Left cardiac atrium (tissue), 4 donors: ENCODE results near the gene BACH2. TPM values are rescaled to one million over a fixed set of nuclear protein-coding genes. Genes with fewer than 3 reads are reported as not detected.
"Not testable (repeated sequence)": the region's sequence is repeated elsewhere in the genome, so short reads cannot be mapped to it uniquely, and the experiment has no call there.

Source experiments
- ATAC-seq, 2 donors: fragments of 200-7000 bp; cut with Tn5 transposase; one replicate each; pipeline ENCODE4 v1.9.1; 2020; ENCODE audit warnings: mild to moderate bottlenecking in 2 of 2, moderate library complexity in 2 of 2
- DNase-seq: peaks from one replicate; pipeline ENCODE4 v3.0.0-alpha.2; 2020
- intact Hi-C, 2 donors: fragments of 100-400 bp; cut with DNase I; formaldehyde crosslinking; loops; one replicate each; pipeline versions ENCODE4 v1.14.1 to v1.15.1; 2022 to 2023
- total RNA-seq, 2 donors: library from RNA; stranded (reverse); fragmentation: NEBNext Ultra II Directional; extraction: Animal tissue kit (Norgen Biotek cat#: 25700); gene quantifications; one replicate each; pipeline ENCODE4 v1.2.1, GENCODE V29; 2021
- donor health status: DM: no; HTN: yes; CAD: no.
- donor health status: DM: no; HTN: yes; CAD: no; lungs with severe emphysema.
- donor health status: DM: yes; HTN: yes; CAD: no.
- donor health status: Dilated cardiomyopathy.

BACH2 gene
- total RNA-seq, 2 donors from 2014 or later: 2.0 to 2.5 TPM

GRCh38 chr6:90222724-90223198 lies 73.9 kb downstream of the BACH2 start:
- DNase-seq (no peak), ATAC-seq (no peak)
- intact Hi-C loops: no loop called here

DNA sequence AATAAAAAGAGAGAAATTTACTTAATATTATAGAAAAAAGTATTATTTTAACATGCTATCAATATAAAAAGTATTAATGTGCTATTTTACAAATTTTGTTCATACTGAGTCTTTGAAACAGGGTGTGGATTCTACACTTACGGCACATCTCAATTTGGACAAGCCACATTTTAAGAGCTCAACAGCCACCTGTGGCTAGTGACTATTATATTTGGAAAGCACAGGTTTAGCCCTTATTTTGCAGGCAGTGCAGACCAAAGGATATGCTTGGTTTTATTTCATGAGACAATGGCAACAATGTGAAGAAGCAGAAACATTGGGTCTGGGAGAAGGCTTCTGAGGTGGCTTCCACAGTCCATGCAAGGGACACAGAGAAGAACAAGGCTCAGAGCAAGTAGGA lies 74.6 kb downstream of the BACH2 start:
- intact Hi-C loops: no loop called here
- no peak for DNase-seq
- no peak for ATAC-seq

DNA sequence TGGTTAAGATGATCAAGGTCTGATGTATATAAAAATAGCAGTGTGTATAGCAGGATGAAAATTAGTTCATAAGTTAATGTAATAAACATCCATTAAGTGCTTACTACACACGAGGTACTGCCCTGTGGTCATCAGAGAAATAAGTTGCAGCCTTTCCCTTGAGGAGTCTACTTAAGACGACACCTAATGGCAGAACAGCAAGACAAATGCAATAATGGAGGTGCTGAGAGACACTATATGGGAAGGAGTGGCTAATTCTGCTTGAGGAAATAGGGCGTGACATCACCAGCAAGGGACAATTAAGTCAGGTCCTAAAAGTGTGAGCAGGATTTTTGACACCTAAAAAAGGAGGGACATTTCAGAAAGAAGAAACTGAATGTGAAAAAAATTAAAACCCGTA lies 75.2 kb downstream of the BACH2 start:
- DNase-seq (no peak), ATAC-seq (no peak)
- intact Hi-C loops: no loop called here

DNA sequence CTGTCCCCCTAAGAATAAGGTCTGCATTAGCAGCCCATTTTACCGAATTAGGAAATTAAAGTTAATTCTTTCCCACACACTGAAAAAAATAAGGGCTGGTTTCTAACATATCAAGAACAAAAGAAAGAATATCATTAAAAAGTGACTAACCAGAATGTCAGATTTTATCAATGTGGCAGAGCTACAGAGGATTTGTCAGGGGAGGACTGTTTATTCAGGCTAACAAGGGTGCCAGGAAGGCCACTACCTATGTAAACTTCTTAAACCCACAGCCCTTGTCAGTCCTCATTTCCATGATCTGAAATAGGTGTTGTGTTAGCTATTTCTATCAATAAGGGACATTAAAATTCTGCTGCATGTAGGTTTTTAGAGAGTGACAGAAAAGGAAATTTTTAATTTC lies 76.4 kb downstream of the BACH2 start:
- no peak for ATAC-seq
- intact Hi-C loops: no loop called here

DNA sequence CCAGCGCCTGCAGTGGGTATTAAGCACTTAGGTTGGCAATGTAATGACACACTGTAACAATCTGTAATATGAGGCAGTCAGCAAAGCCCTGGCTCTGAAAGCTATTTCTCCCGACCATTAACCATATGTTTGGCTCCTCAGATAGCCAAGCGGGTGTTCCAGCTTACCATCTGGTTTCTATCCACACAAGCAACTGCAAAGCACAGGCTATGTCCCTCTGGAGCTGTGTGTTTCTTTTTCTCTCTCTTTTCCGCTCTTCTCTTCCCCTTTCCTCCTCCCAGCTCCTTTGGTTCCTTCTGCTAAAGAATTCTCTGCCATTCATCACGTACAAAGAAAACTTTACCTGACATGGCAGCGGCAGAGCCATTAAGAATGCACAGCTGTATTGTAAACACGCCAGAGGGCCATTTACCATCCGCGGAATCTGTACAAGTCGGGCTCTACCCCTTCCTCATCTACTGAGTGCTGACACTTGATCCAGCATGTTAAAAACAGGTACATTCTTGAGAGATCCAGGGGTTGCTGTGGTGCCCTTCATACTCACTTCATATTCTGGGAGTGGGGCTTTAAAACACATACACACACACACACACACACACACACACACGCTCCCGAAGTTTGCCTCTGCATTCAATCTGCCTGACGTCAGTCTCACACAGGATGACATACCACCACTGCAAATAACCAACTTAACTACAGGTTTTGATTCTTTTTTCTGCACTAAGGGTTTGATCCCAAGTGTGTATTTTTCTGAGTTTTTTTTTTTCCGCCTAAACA lies 77.2 kb downstream of the BACH2 start:
- intact Hi-C loops: loop anchor here in 1 of 2 donors (10.0 kb wide), 1 partner anchor 245 kb away; no protein-coding TSS in a partner anchor
- DNase-seq (peak; percentile 32), ATAC-seq (peak; percentile 58 to 64)

More for the DNA sequence above, 76.4 kb downstream of the BACH2 start:
- DNase-seq: no peak

DNA sequence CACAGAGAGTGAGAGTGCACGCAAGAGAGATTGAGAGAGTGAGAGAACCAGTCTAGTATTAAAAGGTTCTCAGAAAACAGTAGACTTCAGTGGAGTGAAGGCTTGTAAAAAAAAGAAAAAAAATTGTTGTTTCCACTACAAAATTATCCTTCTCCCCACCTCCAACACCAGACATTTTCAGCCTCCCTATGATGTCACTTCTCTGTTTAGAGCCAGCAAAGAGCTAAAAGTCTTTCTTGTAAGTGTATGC lies 77.8 kb downstream of the BACH2 start:
- DNase-seq (no peak), ATAC-seq (no peak)
- intact Hi-C loops: loop anchor here in 1 of 2 donors (10.0 kb wide), 1 partner anchor 244 kb away; no protein-coding TSS in a partner anchor

- DNase-seq (no peak), ATAC-seq (no peak)
- intact Hi-C loops: loop anchor here in 1 of 2 donors (10.0 kb wide), 1 partner anchor 243 kb away; no protein-coding TSS in a partner anchor
Measured at GRCh38 chr6:90217506-90218127, 79.0 kb downstream of the BACH2 start.

GRCh38 chr6:90216072-90216977 lies 80.3 kb downstream of the BACH2 start:
- DNase-seq (no peak), ATAC-seq (no peak)
- intact Hi-C loops: loop anchor here in 1 of 2 donors (10.0 kb wide), 1 partner anchor 242 kb away; no protein-coding TSS in a partner anchor

GRCh38 chr6:90214966-90215365 lies 81.7 kb downstream of the BACH2 start:
- intact Hi-C loops: loop anchor here in 1 of 2 donors (10.0 kb wide), 1 partner anchor 240 kb away; no protein-coding TSS in a partner anchor
- ATAC-seq (no peak), DNase-seq (no peak)

DNA sequence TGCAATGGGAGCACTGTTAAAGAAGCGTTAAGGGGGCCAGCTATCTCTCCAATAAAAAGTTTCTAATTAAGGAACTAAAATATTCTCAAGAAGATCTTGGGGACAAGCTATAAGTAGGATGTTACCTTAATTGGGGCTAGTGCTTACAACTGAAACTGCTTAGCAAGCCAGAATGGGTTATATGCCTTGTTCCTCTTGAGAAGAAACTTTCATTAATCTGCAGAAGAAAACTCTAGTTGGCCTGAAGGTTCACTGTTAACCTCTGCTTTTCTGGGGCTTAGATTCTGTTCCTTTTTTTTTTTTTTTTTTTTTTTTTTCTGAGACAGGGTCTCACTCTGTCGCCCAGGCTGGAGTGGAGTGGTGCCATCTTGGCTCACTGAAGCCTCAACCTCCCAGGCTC lies 82.2 kb downstream of the BACH2 start:
- DNase-seq (no peak), ATAC-seq (no peak)
- intact Hi-C loops: loop anchor here in 1 of 2 donors (10.0 kb wide), 1 partner anchor 240 kb away; no protein-coding TSS in a partner anchor

- intact Hi-C loops: loop anchor here in 1 of 2 donors (10.0 kb wide), 1 partner anchor 237 kb away; no protein-coding TSS in a partner anchor
- no peak for ATAC-seq
- no peak for DNase-seq
Measured at GRCh38 chr6:90212274-90212673, 84.4 kb downstream of the BACH2 start.

- intact Hi-C loops: no loop called here
- ATAC-seq (no peak), DNase-seq (no peak)
Measured at GRCh38 chr6:90209527-90209926, 87.1 kb downstream of the BACH2 start.

DNA sequence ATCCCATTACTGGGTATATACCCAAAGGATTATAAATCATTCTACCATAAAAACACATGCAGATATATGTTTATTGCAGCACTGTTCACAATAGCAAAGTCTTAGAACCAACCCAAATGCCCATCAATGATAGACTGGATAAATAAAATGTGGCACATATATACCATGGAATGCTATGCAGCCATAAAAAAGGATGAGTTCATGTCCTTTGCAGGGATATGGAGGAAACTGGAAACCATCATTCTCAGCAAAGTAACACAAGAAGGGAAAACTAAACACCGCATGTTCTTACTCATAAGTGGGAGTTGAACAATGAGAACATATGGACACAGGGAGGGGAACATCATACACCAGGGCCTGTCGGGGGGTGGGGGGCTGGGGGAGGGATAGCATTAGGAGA lies 88.0 kb downstream of the BACH2 start:
- DNase-seq, ATAC-seq, intact Hi-C loops: not testable (repeated sequence)

DNA sequence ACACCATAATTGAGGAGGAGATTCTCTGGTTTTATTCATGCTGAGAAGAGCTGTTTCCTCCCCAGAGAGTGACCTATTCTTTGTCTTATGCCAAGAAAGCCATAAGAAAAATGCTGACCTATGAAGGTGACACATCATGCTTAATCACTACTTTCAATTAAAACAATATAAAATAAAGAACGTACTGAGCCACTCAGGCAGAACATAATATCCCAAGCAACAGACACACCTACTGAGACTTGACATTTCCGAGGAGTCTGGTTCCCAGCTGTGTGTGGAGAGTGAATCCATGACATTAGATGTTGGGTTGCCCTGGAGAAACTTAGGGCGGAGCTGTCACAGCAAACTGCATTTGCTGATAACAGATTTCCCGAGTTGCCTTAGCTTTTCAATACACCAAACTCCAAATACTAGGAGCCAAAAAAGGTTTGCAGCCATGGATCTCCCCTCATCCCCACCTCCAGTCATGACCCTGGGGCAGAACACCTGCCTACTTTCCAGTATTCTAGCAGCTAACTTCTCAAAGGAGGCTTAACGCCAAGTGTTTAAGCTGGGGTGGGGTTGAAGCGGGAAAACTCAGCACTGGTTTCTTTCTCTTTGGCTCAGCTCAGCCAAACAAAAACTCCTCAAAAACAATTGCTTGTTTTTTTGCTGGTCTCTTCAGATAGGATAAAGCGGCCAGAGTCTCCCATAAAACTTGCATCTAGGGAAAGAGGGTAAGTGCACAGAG lies 92.2 kb downstream of the BACH2 start:
- peak in 1 of 2 donors; percentile 53 for ATAC-seq
- DNase-seq: no peak
- intact Hi-C loops: no loop called here

GRCh38 chr6:90203672-90204071 lies 93.0 kb downstream of the BACH2 start:
- intact Hi-C loops: no loop called here
- DNase-seq (no peak), ATAC-seq (no peak)

GRCh38 chr6:90202156-90202555 lies 94.5 kb downstream of the BACH2 start:
- intact Hi-C loops: no loop called here
- ATAC-seq: no peak
- DNase-seq: no peak

GRCh38 chr6:90199900-90200299 lies 96.7 kb downstream of the BACH2 start:
- intact Hi-C loops: no loop called here
- ATAC-seq: no peak

DNA sequence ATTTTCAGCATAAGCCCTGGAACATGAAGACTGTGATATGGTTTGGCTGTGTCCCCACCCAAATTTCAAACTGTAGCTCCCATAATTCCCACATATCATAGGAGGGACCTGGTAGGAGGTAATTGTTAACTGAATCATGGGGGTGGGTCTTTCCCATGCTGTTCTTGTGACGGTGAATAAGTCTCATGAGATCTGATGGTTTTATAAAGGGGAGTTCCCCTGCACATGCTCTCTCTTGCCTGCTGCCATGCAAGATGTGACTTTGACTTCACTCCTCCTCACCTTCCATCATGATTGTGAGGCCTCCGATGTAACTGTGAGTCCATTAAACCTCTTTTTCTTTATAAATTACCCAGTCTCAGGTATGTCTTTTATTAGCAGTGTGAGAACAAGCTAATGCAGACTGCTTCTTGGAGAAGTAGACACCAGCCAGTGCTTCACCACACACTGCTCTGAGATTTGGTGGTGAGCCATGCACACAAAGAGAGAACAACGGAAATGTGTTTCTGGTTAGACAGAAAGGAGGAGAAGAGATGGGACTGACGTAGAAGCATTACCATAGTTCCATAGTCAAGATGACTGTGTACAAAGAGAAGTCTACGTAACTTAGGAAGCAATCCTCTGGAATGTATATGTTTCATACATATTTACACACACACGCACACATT lies 97.8 kb downstream of the BACH2 start:
- ATAC-seq: no peak
- intact Hi-C loops: no loop called here

More at GRCh38 chr6:90199900-90200299, 96.7 kb downstream of the BACH2 start:
- DNase-seq: no peak

More for the DNA sequence above, 97.8 kb downstream of the BACH2 start:
- DNase-seq: no peak
